ENCODE results near the gene WWC1. TPM values are rescaled to one million over a fixed set of nuclear protein-coding genes. Genes with fewer than 3 reads are reported as not detected.

WWC1 gene
- total and polyA plus RNA-seq, 4 donors, result 48.4 to 77.0 (median 56.2) TPM

- Histone ChIP-seq H3K9ac (ENCODE audit: insufficient read depth in 1 of 2, low read length in 2 of 2) (no peak overlapping the region), H3K27me3 (ENCODE audit: control insufficient read depth in 3 of 3, insufficient read depth in 3 of 3, low read length in 2 of 3) (no peaks in the 10 kb centered on the region), H3K4me1 (ENCODE audit: control insufficient read depth in 5 of 5, insufficient read depth in 5 of 5, low read length in 5 of 5) (peaks cover 0 to 29% (median 13%) of the 10 kb centered on the region in 5 donors), H3K9me3 (ENCODE audit: control insufficient read depth in 4 of 4, insufficient read depth in 3 of 4, low read length in 3 of 4) (no peaks in the 10 kb centered on the region), H3K36me3 (ENCODE audit: control insufficient read depth in 4 of 4, insufficient read depth in 4 of 4, low read length in 4 of 4) (no peaks in the 10 kb centered on the region), H3K4me3 (no peak overlapping the region), H3K27ac (ENCODE audit: low read depth in 1 of 2, low read length in 1 of 2) (peak overlapping the region in 1 of 2 donors; percentile 87)
- WGBS, 2 donors, result 45 to 62% methylated on average over 12 of the region's 12 CpGs
- DNase-seq, result peak; percentile 49 to 74 (median 52)
- peak; percentile 79 for ATAC-seq (ENCODE audit: insufficient read depth, low FRiP score)
- no peak for TF ChIP-seq CTCF (IDR thresholded peaks at IDR 0.05; ENCODE audit: control extremely low read depth, extremely low read depth)
These were observed 73.5 kb downstream of the WWC1 start for GRCh38 chr5:168364750-168365550.

- peak overlapping the region in 1 of 2 donors; percentile 87 for H3K27ac ChIP-seq (ENCODE audit: low read depth in 1 of 2, low read length in 1 of 2)
- H3K4me1 ChIP-seq (ENCODE audit: control insufficient read depth in 5 of 5, insufficient read depth in 5 of 5, low read length in 5 of 5), result peaks cover 0 to 27% (median 12%) of the 10 kb centered on the region in 5 donors
- no peak for TF ChIP-seq CTCF (IDR thresholded peaks at IDR 0.05; ENCODE audit: control extremely low read depth, extremely low read depth)
- DNase-seq, result peak; percentile 44 to 72 (median 48)
- ATAC-seq (ENCODE audit: insufficient read depth, low FRiP score), result peak; percentile 59
- no peaks in the 10 kb centered on the region for H3K27me3 ChIP-seq (ENCODE audit: control insufficient read depth in 3 of 3, insufficient read depth in 3 of 3, low read length in 2 of 3)
- no peak overlapping the region for H3K9ac ChIP-seq (ENCODE audit: insufficient read depth in 1 of 2, low read length in 2 of 2)
- 35 to 40% methylated on average over 10 of the region's 10 CpGs for WGBS, 2 donors
- H3K4me3 ChIP-seq, result no peak overlapping the region
- H3K36me3 ChIP-seq (ENCODE audit: control insufficient read depth in 4 of 4, insufficient read depth in 4 of 4, low read length in 4 of 4), result no peaks in the 10 kb centered on the region
- H3K9me3 ChIP-seq (ENCODE audit: control insufficient read depth in 4 of 4, insufficient read depth in 3 of 4, low read length in 3 of 4), result no peaks in the 10 kb centered on the region
These were observed 74.2 kb downstream of the WWC1 start for GRCh38 chr5:168365581-168366081.

GRCh38 chr5:168366116-168366515, 74.7 kb downstream of the WWC1 start:
- DNase-seq (no peak), ATAC-seq (ENCODE audit: insufficient read depth, low FRiP score) (no peak)
- no peak for TF ChIP-seq CTCF (IDR thresholded peaks at IDR 0.05; ENCODE audit: control extremely low read depth, extremely low read depth)
- Histone ChIP-seq H3K9me3 (ENCODE audit: control insufficient read depth in 4 of 4, insufficient read depth in 3 of 4, low read length in 3 of 4) (no peaks in the 10 kb centered on the region), H3K4me3 (no peak overlapping the region), H3K36me3 (ENCODE audit: control insufficient read depth in 4 of 4, insufficient read depth in 4 of 4, low read length in 4 of 4) (no peaks in the 10 kb centered on the region), H3K27ac (ENCODE audit: low read depth in 1 of 2, low read length in 1 of 2) (peak overlapping the region in 1 of 2 donors; percentile 42), H3K27me3 (ENCODE audit: control insufficient read depth in 3 of 3, insufficient read depth in 3 of 3, low read length in 2 of 3) (no peaks in the 10 kb centered on the region), H3K4me1 (ENCODE audit: control insufficient read depth in 5 of 5, insufficient read depth in 5 of 5, low read length in 5 of 5) (peaks cover 0 to 27% (median 12%) of the 10 kb centered on the region in 5 donors), H3K9ac (ENCODE audit: insufficient read depth in 1 of 2, low read length in 2 of 2) (no peak overlapping the region)
- WGBS, 2 donors, result 38 to 63% methylated on average over 3 of the region's 3 CpGs
